ENCODE measurements around the gene TENM4.

Gene TENM4

DNA sequence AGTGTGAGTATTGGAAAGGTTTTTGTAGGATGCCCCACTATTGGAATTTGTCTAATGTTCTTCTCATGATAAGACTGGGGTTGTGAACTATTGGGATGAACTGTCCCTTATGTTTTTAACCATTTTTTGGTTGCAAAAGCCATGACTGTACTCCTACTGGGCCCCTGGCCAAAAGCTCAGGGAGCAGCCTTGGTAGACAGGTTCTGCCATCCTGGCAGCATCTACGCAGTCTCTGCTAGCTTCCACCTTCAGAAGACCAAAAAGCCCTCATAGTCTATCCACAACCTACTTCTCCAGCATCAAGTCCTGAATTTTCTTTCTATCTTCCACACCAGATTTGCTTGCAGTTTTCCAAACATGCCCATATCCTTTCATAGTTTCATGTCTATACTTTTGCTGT, 211.8 kb downstream of the TENM4 start:
- Histone ChIP-seq H3K9ac (ENCODE audit: low read depth, low read length, poor library complexity) (no peak overlapping the region), H3K4me3 (ENCODE audit: low read length in 2 of 2) (no peak overlapping the region), H3K4me1 (ENCODE audit: control insufficient read depth in 2 of 2, insufficient read depth in 1 of 2, low read depth in 1 of 2, low read length in 2 of 2) (peaks cover 19 to 21% of the 10 kb centered on the region in 2 donors), H3K27ac (replicated peaks; ENCODE audit: low read length) (no peak overlapping the region), H2AFZ (ENCODE audit: low read length) (no peak overlapping the region), H3K27me3 (ENCODE audit: control insufficient read depth in 3 of 3, insufficient read depth in 3 of 3, low read depth in 1 of 3, low read length in 3 of 3) (peaks cover 0 to 28% (median 0%) of the 10 kb centered on the region in 3 experiments), H2BK15ac (ENCODE audit: low read length) (no peak overlapping the region), H4K8ac (ENCODE audit: low read depth, low read length) (no peak overlapping the region), H3K23ac (ENCODE audit: low read depth, low read length, poor library complexity) (no peak overlapping the region), H2AK5ac (ENCODE audit: low read depth, low read length) (no peak overlapping the region), H2BK5ac (ENCODE audit: low read length) (no peak overlapping the region), H3K36me3 (replicated peaks in 1 of 2; ENCODE audit: control insufficient read depth in 2 of 2, insufficient read depth in 2 of 2, low read length in 2 of 2) (no peaks in the 10 kb centered on the region), H2BK12ac (ENCODE audit: low read length) (no peak overlapping the region), H3K14ac (ENCODE audit: low read length) (no peak overlapping the region), H4K91ac (ENCODE audit: low read depth, low read length, poor library complexity) (no peak overlapping the region), H3K9me3 (replicated peaks in 1 of 2; ENCODE audit: control insufficient read depth in 2 of 2, insufficient read depth in 1 of 2, low read depth in 1 of 2, low read length in 2 of 2) (no peaks in the 10 kb centered on the region), H3K4ac (ENCODE audit: low read length) (no peak overlapping the region), H3K18ac (ENCODE audit: low read length) (no peak overlapping the region), H3K79me1 (ENCODE audit: low read depth, low read length) (no peaks in the 10 kb centered on the region), H3K4me2 (ENCODE audit: insufficient read depth, low read length, poor library complexity, severe bottlenecking) (no peak overlapping the region), H2BK120ac (ENCODE audit: low read depth, low read length) (no peak overlapping the region)
- WGBS, 2 donors (ENCODE audit: extremely low coverage in 2 of 2, insufficient read length in 2 of 2, insufficient replicate concordance in 1 of 2), result no CpG with 5 or more reads among the region's 1 CpG
- no peak for DNase-seq (ENCODE audit: low spot score)

- no peak overlapping the region for H4K8ac ChIP-seq (ENCODE audit: low read depth, low read length)
- H3K9ac ChIP-seq (ENCODE audit: low read depth, low read length, poor library complexity), result no peak overlapping the region
- DNase-seq (ENCODE audit: low spot score), result no peak
- no peak overlapping the region for H3K27ac ChIP-seq (replicated peaks; ENCODE audit: low read length)
- H2BK12ac ChIP-seq (ENCODE audit: low read length), result no peak overlapping the region
- H3K4me1 ChIP-seq (ENCODE audit: control insufficient read depth in 2 of 2, insufficient read depth in 1 of 2, low read depth in 1 of 2, low read length in 2 of 2), result peaks cover 19 to 21% of the 10 kb centered on the region in 2 donors
- H2BK5ac ChIP-seq (ENCODE audit: low read length), result no peak overlapping the region
- no peak overlapping the region for H3K14ac ChIP-seq (ENCODE audit: low read length)
- no peak overlapping the region for H3K4ac ChIP-seq (ENCODE audit: low read length)
- H2BK15ac ChIP-seq (ENCODE audit: low read length), result no peak overlapping the region
- no peak overlapping the region for H3K4me2 ChIP-seq (ENCODE audit: insufficient read depth, low read length, poor library complexity, severe bottlenecking)
- no peak overlapping the region for H2BK120ac ChIP-seq (ENCODE audit: low read depth, low read length)
- peak overlapping the region; percentile 33 for H3K18ac ChIP-seq (ENCODE audit: low read length)
- H3K36me3 ChIP-seq (replicated peaks in 1 of 2; ENCODE audit: control insufficient read depth in 2 of 2, insufficient read depth in 2 of 2, low read length in 2 of 2), result no peaks in the 10 kb centered on the region
- peaks cover 0 to 2% of the 10 kb centered on the region in 2 donors for H3K9me3 ChIP-seq (replicated peaks in 1 of 2; ENCODE audit: control insufficient read depth in 2 of 2, insufficient read depth in 1 of 2, low read depth in 1 of 2, low read length in 2 of 2)
- H3K79me1 ChIP-seq (ENCODE audit: low read depth, low read length), result no peaks in the 10 kb centered on the region
- no peak overlapping the region for H2AK5ac ChIP-seq (ENCODE audit: low read depth, low read length)
- no peak overlapping the region for H2AFZ ChIP-seq (ENCODE audit: low read length)
- H4K91ac ChIP-seq (ENCODE audit: low read depth, low read length, poor library complexity), result no peak overlapping the region
- H3K27me3 ChIP-seq (ENCODE audit: control insufficient read depth in 3 of 3, insufficient read depth in 3 of 3, low read depth in 1 of 3, low read length in 3 of 3), result peaks cover 0 to 31% (median 0%) of the 10 kb centered on the region in 3 experiments
- no peak overlapping the region for H3K4me3 ChIP-seq (ENCODE audit: low read length in 2 of 2)
- no peak overlapping the region for H3K23ac ChIP-seq (ENCODE audit: low read depth, low read length, poor library complexity)
- WGBS, 2 donors (ENCODE audit: extremely low coverage in 2 of 2, insufficient read length in 2 of 2, insufficient replicate concordance in 1 of 2), result no CpG with 5 or more reads among the region's 13 CpGs
These were observed 212.8 kb downstream of the TENM4 start for GRCh38 chr11:79227767-79228755.

- Histone ChIP-seq H3K36me3 (replicated peaks in 1 of 2; ENCODE audit: control insufficient read depth in 2 of 2, insufficient read depth in 2 of 2, low read length in 2 of 2) (no peaks in the 10 kb centered on the region), H3K9me3 (replicated peaks in 1 of 2; ENCODE audit: control insufficient read depth in 2 of 2, insufficient read depth in 1 of 2, low read depth in 1 of 2, low read length in 2 of 2) (peaks cover 0 to 8% of the 10 kb centered on the region in 2 donors), H3K27ac (replicated peaks; ENCODE audit: low read length) (peak overlapping the region; percentile 19), H3K18ac (ENCODE audit: low read length) (no peak overlapping the region), H3K9ac (ENCODE audit: low read depth, low read length, poor library complexity) (no peak overlapping the region), H3K23ac (ENCODE audit: low read depth, low read length, poor library complexity) (no peak overlapping the region), H3K4me2 (ENCODE audit: insufficient read depth, low read length, poor library complexity, severe bottlenecking) (no peak overlapping the region), H2BK15ac (ENCODE audit: low read length) (no peak overlapping the region), H2AK5ac (ENCODE audit: low read depth, low read length) (no peak overlapping the region), H3K4me3 (ENCODE audit: low read length in 2 of 2) (no peak overlapping the region), H3K4me1 (ENCODE audit: control insufficient read depth in 2 of 2, insufficient read depth in 1 of 2, low read depth in 1 of 2, low read length in 2 of 2) (peaks cover 18 to 19% of the 10 kb centered on the region in 2 donors), H3K4ac (ENCODE audit: low read length) (no peak overlapping the region), H4K8ac (ENCODE audit: low read depth, low read length) (no peak overlapping the region), H3K79me1 (ENCODE audit: low read depth, low read length) (no peaks in the 10 kb centered on the region), H3K14ac (ENCODE audit: low read length) (no peak overlapping the region), H2BK5ac (ENCODE audit: low read length) (no peak overlapping the region), H4K91ac (ENCODE audit: low read depth, low read length, poor library complexity) (no peak overlapping the region), H2BK12ac (ENCODE audit: low read length) (no peak overlapping the region), H2BK120ac (ENCODE audit: low read depth, low read length) (no peak overlapping the region), H3K27me3 (ENCODE audit: control insufficient read depth in 3 of 3, insufficient read depth in 3 of 3, low read depth in 1 of 3, low read length in 3 of 3) (peaks cover 0 to 31% (median 0%) of the 10 kb centered on the region in 3 experiments), H2AFZ (ENCODE audit: low read length) (no peak overlapping the region)
- no peak for DNase-seq (ENCODE audit: low spot score)
- WGBS, 2 donors (ENCODE audit: extremely low coverage in 2 of 2, insufficient read length in 2 of 2, insufficient replicate concordance in 1 of 2), result no CpG with 5 or more reads among the region's 5 CpGs
These were observed 213.5 kb downstream of the TENM4 start for GRCh38 chr11:79227308-79227707.

DNA sequence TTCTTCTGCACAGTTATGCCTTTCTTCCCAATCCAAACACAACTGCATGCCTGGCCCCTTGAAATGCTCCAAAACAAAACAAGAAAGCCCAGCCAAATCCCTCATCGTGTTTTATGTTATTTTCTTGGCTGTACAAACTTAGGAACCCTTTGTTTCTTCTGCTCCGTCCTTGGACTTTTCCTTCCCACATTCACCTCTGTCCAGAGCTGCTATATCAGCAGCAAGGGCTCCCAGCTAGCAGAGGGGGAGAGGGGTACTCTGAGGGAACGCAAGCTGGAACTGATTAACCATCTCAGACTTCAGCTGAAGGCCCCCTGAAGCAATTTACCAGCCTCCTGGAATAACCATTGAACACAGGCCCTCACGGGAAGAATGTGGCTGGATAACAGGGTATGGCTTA, 214.7 kb downstream of the TENM4 start:
- no peaks in the 10 kb centered on the region for H3K79me1 ChIP-seq (ENCODE audit: low read depth, low read length)
- peaks cover 0 to 11% of the 10 kb centered on the region in 2 donors for H3K9me3 ChIP-seq (replicated peaks in 1 of 2; ENCODE audit: control insufficient read depth in 2 of 2, insufficient read depth in 1 of 2, low read depth in 1 of 2, low read length in 2 of 2)
- peaks cover 16 to 19% of the 10 kb centered on the region in 2 donors for H3K4me1 ChIP-seq (ENCODE audit: control insufficient read depth in 2 of 2, insufficient read depth in 1 of 2, low read depth in 1 of 2, low read length in 2 of 2)
- H3K27ac ChIP-seq (replicated peaks; ENCODE audit: low read length), result no peak overlapping the region
- no peak overlapping the region for H2AK5ac ChIP-seq (ENCODE audit: low read depth, low read length)
- no peak overlapping the region for H3K4ac ChIP-seq (ENCODE audit: low read length)
- DNase-seq (ENCODE audit: low spot score), result no peak
- no peak overlapping the region for H2BK15ac ChIP-seq (ENCODE audit: low read length)
- H3K36me3 ChIP-seq (replicated peaks in 1 of 2; ENCODE audit: control insufficient read depth in 2 of 2, insufficient read depth in 2 of 2, low read length in 2 of 2), result no peaks in the 10 kb centered on the region
- H4K91ac ChIP-seq (ENCODE audit: low read depth, low read length, poor library complexity), result no peak overlapping the region
- H2BK5ac ChIP-seq (ENCODE audit: low read length), result no peak overlapping the region
- no peak overlapping the region for H3K9ac ChIP-seq (ENCODE audit: low read depth, low read length, poor library complexity)
- no peak overlapping the region for H3K4me2 ChIP-seq (ENCODE audit: insufficient read depth, low read length, poor library complexity, severe bottlenecking)
- no peak overlapping the region for H4K8ac ChIP-seq (ENCODE audit: low read depth, low read length)
- H2BK120ac ChIP-seq (ENCODE audit: low read depth, low read length), result no peak overlapping the region
- H2BK12ac ChIP-seq (ENCODE audit: low read length), result no peak overlapping the region
- no peak overlapping the region for H3K23ac ChIP-seq (ENCODE audit: low read depth, low read length, poor library complexity)
- no peak overlapping the region for H3K4me3 ChIP-seq (ENCODE audit: low read length in 2 of 2)
- no peak overlapping the region for H2AFZ ChIP-seq (ENCODE audit: low read length)
- WGBS, 2 donors (ENCODE audit: extremely low coverage in 2 of 2, insufficient read length in 2 of 2, insufficient replicate concordance in 1 of 2), result no CpG with 5 or more reads among the region's 4 CpGs
- peaks cover 0 to 31% (median 0%) of the 10 kb centered on the region in 3 experiments for H3K27me3 ChIP-seq (ENCODE audit: control insufficient read depth in 3 of 3, insufficient read depth in 3 of 3, low read depth in 1 of 3, low read length in 3 of 3)
- no peak overlapping the region for H3K14ac ChIP-seq (ENCODE audit: low read length)
- no peak overlapping the region for H3K18ac ChIP-seq (ENCODE audit: low read length)
